GM23338 (cell line): ENCODE measurements around the gene SLX9.

Experiments used
- CREB1 ChIP-seq: fragments of 250-450 bp; sonication (Bioruptor Pico); IDR thresholded peaks from 2 replicates; pipeline ENCODE4 v1.5.0; 2020; ENCODE audit warnings: low read depth, mild to moderate bottlenecking, moderate library complexity
- EZH2 ChIP-seq: fragments of 200-600 bp; sonication (generic); IDR thresholded peaks from one replicate; pipeline ENCODE4 v1.8.0; 2017; ENCODE audit warnings: antibody characterized with exemption, mild to moderate bottlenecking, low read depth; ENCODE audit not compliant: unreplicated experiment
- EZH2phosphoT487 ChIP-seq: fragments of 200-600 bp; sonication (generic); IDR thresholded peaks from one replicate; pipeline ENCODE4 v1.8.1; 2018; ENCODE audit warnings: antibody characterized with exemption; ENCODE audit not compliant: unreplicated experiment
- JUNB ChIP-seq: IDR thresholded peaks from one replicate; pipeline ENCODE4 v1.6.1; 2016; ENCODE audit warnings: antibody characterized with exemption; ENCODE audit not compliant: unreplicated experiment
- NANOG ChIP-seq: IDR thresholded peaks from 2 replicates; pipeline ENCODE4 v1.6.1; 2016; ENCODE audit warnings: antibody characterized with exemption, borderline replicate concordance
- POLR2AphosphoS5 ChIP-seq: IDR thresholded peaks from 2 replicates; pipeline ENCODE4 v1.6.1; 2016; ENCODE audit warnings: antibody characterized with exemption, low read depth
- REST ChIP-seq: IDR thresholded peaks from one replicate; pipeline ENCODE4 v1.6.1; 2018; ENCODE audit warnings: antibody characterized with exemption; ENCODE audit not compliant: unreplicated experiment
- STAT1 ChIP-seq: IDR thresholded peaks from one replicate; pipeline ENCODE4 v1.6.1; 2016; ENCODE audit warnings: antibody characterized with exemption; ENCODE audit not compliant: unreplicated experiment
- ZNF462 ChIP-seq: fragments of 250-450 bp; sonication (Bioruptor Pico); IDR thresholded peaks from 2 replicates; pipeline ENCODE4 v1.5.0; 2020; ENCODE audit warnings: mild to moderate bottlenecking, moderate library complexity
- TF ChIP-seq, protein P1 (sequence below), 2 experiments: fragments of 200-600 bp in 1 of 2; sonication (generic) in 1 of 2; conservative IDR thresholded peaks; 2 replicates each; pipeline versions ENCODE4 v1.5.1 to v1.6.1; 2016 to 2017; ENCODE audit warnings: antibody characterized with exemption in 2 of 2, low read depth in 2 of 2, mild to moderate bottlenecking in 2 of 2, moderate library complexity in 1 of 2

GRCh38 chr21:44964381-44964780 is 24.6 kb downstream of the SLX9 start:
- no peak for TF ChIP-seq STAT1
- TF ChIP-seq, protein P1, sequence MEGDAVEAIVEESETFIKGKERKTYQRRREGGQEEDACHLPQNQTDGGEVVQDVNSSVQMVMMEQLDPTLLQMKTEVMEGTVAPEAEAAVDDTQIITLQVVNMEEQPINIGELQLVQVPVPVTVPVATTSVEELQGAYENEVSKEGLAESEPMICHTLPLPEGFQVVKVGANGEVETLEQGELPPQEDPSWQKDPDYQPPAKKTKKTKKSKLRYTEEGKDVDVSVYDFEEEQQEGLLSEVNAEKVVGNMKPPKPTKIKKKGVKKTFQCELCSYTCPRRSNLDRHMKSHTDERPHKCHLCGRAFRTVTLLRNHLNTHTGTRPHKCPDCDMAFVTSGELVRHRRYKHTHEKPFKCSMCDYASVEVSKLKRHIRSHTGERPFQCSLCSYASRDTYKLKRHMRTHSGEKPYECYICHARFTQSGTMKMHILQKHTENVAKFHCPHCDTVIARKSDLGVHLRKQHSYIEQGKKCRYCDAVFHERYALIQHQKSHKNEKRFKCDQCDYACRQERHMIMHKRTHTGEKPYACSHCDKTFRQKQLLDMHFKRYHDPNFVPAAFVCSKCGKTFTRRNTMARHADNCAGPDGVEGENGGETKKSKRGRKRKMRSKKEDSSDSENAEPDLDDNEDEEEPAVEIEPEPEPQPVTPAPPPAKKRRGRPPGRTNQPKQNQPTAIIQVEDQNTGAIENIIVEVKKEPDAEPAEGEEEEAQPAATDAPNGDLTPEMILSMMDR (conservative IDR thresholded peaks at IDR 0.05; ENCODE audit: low read depth in 2 of 2): no peak
- TF ChIP-seq ZNF462 (CRISPR knock-in tag): no peak
- no peak for TF ChIP-seq EZH2
- no peak for TF ChIP-seq POLR2AphosphoS5
- no peak for TF ChIP-seq REST
- no peak for TF ChIP-seq NANOG
- no peak for TF ChIP-seq EZH2phosphoT487
- TF ChIP-seq JUNB: no peak
- TF ChIP-seq CREB1 (CRISPR knock-in tag): no peak
